OCI-LY3 (cell line): ENCODE measurements around the gene GAA.

Experiments
- H2AFZ ChIP-seq: fragments of 200-600, 300-600 bp; shearing (Covaris generic); 2 replicates; pipeline ENCODE4 v1.6.0; 2014; ENCODE audit warnings: antibody characterized with exemption, low read depth, low read length
- H3K27ac ChIP-seq: fragments of 200-600, 300-600 bp; sonication (generic); 2 replicates; pipeline ENCODE4 v1.5.1; 2014; ENCODE audit warnings: mild to moderate bottlenecking, low read length, moderate library complexity, mixed read lengths
- H3K27me3 ChIP-seq: fragments of 200-600, 300-600 bp; sonication (generic); 2 replicates; pipeline ENCODE4 v1.6.1; 2014; ENCODE audit warnings: low read depth, low read length, mixed read lengths
- H3K36me3 ChIP-seq: fragments of 200-600, 300-600 bp; sonication (generic); replicated peaks from 2 replicates; pipeline ENCODE3; 2014; ENCODE audit warnings: low read depth, low read length, mixed read lengths
- H3K4me1 ChIP-seq: fragments of 300-600, 200-600 bp; sonication (generic); 2 replicates; pipeline ENCODE4 v1.6.1; 2014; ENCODE audit warnings: low read length, mixed read lengths
- H3K4me2 ChIP-seq: fragments of 200-600, 300-600 bp; sonication (generic); 2 replicates; pipeline ENCODE4 v1.6.1; 2014; ENCODE audit warnings: low read length, mixed read lengths
- H3K4me3 ChIP-seq: fragments of 300-600, 200-600 bp; sonication (generic); 2 replicates; pipeline ENCODE4 v1.5.1; 2014; ENCODE audit warnings: antibody characterized with exemption, mild to moderate bottlenecking, low read length, moderate library complexity
- H3K79me2 ChIP-seq: fragments of 300-600, 200-600 bp; shearing (Covaris generic); 2 replicates; pipeline ENCODE4 v1.6.1; 2014; ENCODE audit warnings: mild to moderate bottlenecking, low read length, mixed read lengths
- H3K9ac ChIP-seq: fragments of 300-600, 200-600 bp; shearing (Covaris generic); 2 replicates; pipeline ENCODE4 v1.6.0; 2014; ENCODE audit warnings: mild to moderate bottlenecking, low read length, moderate library complexity
- H3K9me3 ChIP-seq: fragments of 200-600, 300-600 bp; shearing (Covaris generic); 2 replicates; pipeline ENCODE4 v1.6.1; 2014; ENCODE audit warnings: low read length, mixed read lengths; ENCODE audit not compliant: insufficient read depth
- H4K20me1 ChIP-seq: fragments of 200-600, 300-600 bp; sonication (generic); 2 replicates; pipeline ENCODE4 v1.6.1; 2016; ENCODE audit warnings: low read length, mixed read lengths; ENCODE audit not compliant: insufficient read depth
- EZH2phosphoT487 ChIP-seq: fragments of 200-600 bp; shearing (Covaris generic); IDR thresholded peaks from 2 replicates; pipeline ENCODE4 v1.6.1; 2018; ENCODE audit warnings: antibody characterized with exemption, mixed run types, low read depth
- TF ChIP-seq, protein P1 (sequence below): fragments of 200-600, 300-600 bp; sonication (generic); IDR thresholded peaks from 2 replicates; pipeline ENCODE4 v1.5.1; 2014; ENCODE audit warnings: antibody characterized with exemption, low read length, low read depth

GAA gene

DNA sequence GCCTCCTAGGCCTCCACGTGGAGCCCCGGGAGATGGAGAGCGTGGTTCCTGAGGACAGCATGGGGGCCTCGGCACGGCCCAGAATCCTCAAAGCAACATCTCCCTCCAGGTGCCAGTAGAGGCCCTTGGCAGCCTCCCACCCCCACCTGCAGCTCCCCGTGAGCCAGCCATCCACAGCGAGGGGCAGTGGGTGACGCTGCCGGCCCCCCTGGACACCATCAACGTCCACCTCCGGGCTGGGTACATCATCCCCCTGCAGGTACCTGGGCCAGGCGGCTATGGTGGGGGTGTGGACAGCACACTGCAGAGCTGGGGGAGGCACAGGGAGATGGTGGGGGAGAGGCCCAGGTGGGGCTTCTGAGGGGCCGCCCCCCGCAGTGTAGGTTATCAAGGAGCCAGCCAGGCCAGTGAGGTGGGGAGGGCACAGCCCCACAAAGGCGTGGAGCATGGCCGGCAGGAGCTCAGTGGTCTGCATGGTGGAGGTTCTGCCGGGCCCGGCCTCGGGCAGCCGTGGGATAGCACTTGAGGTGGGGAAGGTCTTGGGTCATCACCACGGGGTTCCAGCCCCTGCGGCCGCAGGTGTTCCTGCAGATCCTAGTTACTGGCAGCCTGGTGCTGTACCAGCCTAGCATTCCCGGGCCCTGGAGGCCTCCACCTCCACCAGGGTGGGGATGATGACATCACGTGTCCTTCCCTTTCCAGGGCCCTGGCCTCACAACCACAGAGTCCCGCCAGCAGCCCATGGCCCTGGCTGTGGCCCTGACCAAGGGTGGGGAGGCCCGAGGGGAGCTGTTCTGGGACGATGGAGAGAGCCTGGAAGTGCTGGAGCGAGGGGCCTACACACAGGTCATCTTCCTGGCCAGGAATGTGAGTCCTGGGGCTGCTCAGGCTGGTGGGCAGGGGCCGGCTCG lies 16.4 kb downstream of the GAA start:
- no peak overlapping the region for H3K4me2 ChIP-seq
- H3K9me3 ChIP-seq: no peaks in the 10 kb centered on the region
- H3K27ac ChIP-seq: no peak overlapping the region
- no peaks in the 10 kb centered on the region for H3K79me2 ChIP-seq
- no peak overlapping the region for H2AFZ ChIP-seq
- H4K20me1 ChIP-seq: no peaks in the 10 kb centered on the region
- TF ChIP-seq, protein P1, sequence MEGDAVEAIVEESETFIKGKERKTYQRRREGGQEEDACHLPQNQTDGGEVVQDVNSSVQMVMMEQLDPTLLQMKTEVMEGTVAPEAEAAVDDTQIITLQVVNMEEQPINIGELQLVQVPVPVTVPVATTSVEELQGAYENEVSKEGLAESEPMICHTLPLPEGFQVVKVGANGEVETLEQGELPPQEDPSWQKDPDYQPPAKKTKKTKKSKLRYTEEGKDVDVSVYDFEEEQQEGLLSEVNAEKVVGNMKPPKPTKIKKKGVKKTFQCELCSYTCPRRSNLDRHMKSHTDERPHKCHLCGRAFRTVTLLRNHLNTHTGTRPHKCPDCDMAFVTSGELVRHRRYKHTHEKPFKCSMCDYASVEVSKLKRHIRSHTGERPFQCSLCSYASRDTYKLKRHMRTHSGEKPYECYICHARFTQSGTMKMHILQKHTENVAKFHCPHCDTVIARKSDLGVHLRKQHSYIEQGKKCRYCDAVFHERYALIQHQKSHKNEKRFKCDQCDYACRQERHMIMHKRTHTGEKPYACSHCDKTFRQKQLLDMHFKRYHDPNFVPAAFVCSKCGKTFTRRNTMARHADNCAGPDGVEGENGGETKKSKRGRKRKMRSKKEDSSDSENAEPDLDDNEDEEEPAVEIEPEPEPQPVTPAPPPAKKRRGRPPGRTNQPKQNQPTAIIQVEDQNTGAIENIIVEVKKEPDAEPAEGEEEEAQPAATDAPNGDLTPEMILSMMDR: no peak
- no peak for TF ChIP-seq EZH2phosphoT487
- H3K27me3 ChIP-seq: no peaks in the 10 kb centered on the region
- H3K4me1 ChIP-seq: no peaks in the 10 kb centered on the region
- no peak overlapping the region for H3K4me3 ChIP-seq
- H3K9ac ChIP-seq: no peak overlapping the region
- no peaks in the 10 kb centered on the region for H3K36me3 ChIP-seq

DNA sequence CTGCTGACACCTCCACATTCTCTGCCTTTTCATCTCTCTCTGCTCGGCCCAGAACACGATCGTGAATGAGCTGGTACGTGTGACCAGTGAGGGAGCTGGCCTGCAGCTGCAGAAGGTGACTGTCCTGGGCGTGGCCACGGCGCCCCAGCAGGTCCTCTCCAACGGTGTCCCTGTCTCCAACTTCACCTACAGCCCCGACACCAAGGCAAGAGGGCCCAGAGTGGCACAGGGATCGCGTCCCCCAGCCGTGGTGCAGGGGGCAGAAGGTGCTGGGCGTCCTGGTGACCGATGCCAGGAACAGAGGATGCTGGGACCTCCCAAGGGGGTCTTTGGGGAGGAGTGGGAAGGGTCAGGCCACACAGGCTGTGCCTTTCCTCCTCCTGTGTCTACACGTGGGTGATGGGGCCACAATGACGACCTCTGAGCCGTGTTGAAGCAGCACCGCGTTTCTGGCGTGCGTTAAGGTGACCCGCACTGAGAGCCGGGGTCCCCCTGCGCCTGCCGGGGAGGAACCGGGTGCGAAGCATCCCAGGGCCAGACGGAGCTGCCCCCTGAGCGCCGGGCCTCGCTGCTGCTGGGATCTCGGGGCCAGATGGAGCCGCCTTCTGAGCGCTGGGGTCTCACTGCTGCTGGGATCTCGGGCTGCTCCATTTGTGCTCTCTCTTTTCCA lies 17.4 kb downstream of the GAA start:
- no peak overlapping the region for H2AFZ ChIP-seq
- H3K27me3 ChIP-seq: no peaks in the 10 kb centered on the region
- no peak overlapping the region for H3K9ac ChIP-seq

DNA sequence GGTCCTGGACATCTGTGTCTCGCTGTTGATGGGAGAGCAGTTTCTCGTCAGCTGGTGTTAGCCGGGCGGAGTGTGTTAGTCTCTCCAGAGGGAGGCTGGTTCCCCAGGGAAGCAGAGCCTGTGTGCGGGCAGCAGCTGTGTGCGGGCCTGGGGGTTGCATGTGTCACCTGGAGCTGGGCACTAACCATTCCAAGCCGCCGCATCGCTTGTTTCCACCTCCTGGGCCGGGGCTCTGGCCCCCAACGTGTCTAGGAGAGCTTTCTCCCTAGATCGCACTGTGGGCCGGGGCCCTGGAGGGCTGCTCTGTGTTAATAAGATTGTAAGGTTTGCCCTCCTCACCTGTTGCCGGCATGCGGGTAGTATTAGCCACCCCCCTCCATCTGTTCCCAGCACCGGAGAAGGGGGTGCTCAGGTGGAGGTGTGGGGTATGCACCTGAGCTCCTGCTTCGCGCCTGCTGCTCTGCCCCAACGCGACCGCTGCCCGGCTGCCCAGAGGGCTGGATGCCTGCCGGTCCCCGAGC lies 17.9 kb downstream of the GAA start:
- no peaks in the 10 kb centered on the region for H3K79me2 ChIP-seq
- no peaks in the 10 kb centered on the region for H3K9me3 ChIP-seq
- no peak for TF ChIP-seq EZH2phosphoT487
- TF ChIP-seq, protein P1: no peak
- no peak overlapping the region for H3K4me3 ChIP-seq
- no peak overlapping the region for H3K4me2 ChIP-seq
- no peaks in the 10 kb centered on the region for H3K36me3 ChIP-seq
- no peaks in the 10 kb centered on the region for H4K20me1 ChIP-seq
- H2AFZ ChIP-seq: no peak overlapping the region
- H3K4me1 ChIP-seq: no peaks in the 10 kb centered on the region
- no peak overlapping the region for H3K9ac ChIP-seq
- no peak overlapping the region for H3K27ac ChIP-seq
- H3K27me3 ChIP-seq: no peaks in the 10 kb centered on the region

More for the DNA sequence above, 17.4 kb downstream of the GAA start:
- H3K27ac ChIP-seq: no peak overlapping the region
- H3K4me3 ChIP-seq: no peak overlapping the region
- no peak for TF ChIP-seq EZH2phosphoT487
- TF ChIP-seq, protein P1: no peak
- H3K4me2 ChIP-seq: no peak overlapping the region
- H3K79me2 ChIP-seq: no peaks in the 10 kb centered on the region
- H3K4me1 ChIP-seq: no peaks in the 10 kb centered on the region
- H4K20me1 ChIP-seq: no peaks in the 10 kb centered on the region
- no peaks in the 10 kb centered on the region for H3K9me3 ChIP-seq
- H3K36me3 ChIP-seq: no peaks in the 10 kb centered on the region

DNA sequence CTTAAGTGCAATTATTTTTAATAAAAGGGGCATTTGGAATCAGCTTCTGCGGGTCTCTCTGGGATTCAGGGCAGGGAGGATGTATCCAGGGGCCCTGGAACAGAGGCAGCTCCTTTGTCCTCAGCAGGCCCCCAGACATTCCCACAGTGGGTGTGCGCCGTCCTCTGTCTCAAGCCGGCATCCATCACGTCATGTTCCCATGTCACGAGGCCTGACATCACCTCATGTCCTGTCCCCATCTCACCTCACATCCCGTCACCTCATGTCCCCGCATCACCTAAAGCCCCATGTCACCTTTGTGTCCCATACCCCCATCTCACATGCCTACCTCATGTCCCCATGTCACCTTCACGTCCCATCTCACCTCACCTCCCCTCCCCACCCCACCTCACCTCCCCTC lies 18.5 kb downstream of the GAA start:
- Histone ChIP-seq H3K27ac (no peak overlapping the region), H3K79me2 (no peaks in the 10 kb centered on the region), H3K4me1 (no peaks in the 10 kb centered on the region), H2AFZ (no peak overlapping the region), H3K27me3 (no peaks in the 10 kb centered on the region), H3K36me3 (no peaks in the 10 kb centered on the region), H3K4me3 (no peak overlapping the region), H4K20me1 (no peaks in the 10 kb centered on the region), H3K9me3 (no peaks in the 10 kb centered on the region), H3K4me2 (no peak overlapping the region), H3K9ac (no peak overlapping the region)
- TF ChIP-seq, protein P1: no peak
